Mucosa of stomach (tissue), 1 donor: ENCODE data around the gene BMPR1B.

Experiments used
- H3K27me3 ChIP-seq: one replicate; pipeline ENCODE4 v1.7.0; 2013; ENCODE audit warnings: mild to moderate bottlenecking, low read length; ENCODE audit not compliant: control insufficient read depth, insufficient read depth
- H3K36me3 ChIP-seq: one replicate; pipeline ENCODE4 v1.7.0; 2013; ENCODE audit warnings: low read length; ENCODE audit not compliant: control insufficient read depth, insufficient read depth
- H3K4me1 ChIP-seq: one replicate; pipeline ENCODE4 v1.7.0; 2013; ENCODE audit warnings: mild to moderate bottlenecking, low read length; ENCODE audit not compliant: control insufficient read depth, insufficient read depth
- H3K4me3 ChIP-seq: one replicate; pipeline ENCODE4 v1.7.0; 2013; ENCODE audit warnings: low read length
- H3K9ac ChIP-seq: one replicate; pipeline ENCODE4 v1.7.0; 2013; ENCODE audit warnings: mild to moderate bottlenecking, low read length, moderate library complexity
- H3K9me3 ChIP-seq: one replicate; pipeline ENCODE4 v1.7.0; 2013; ENCODE audit warnings: mild to moderate bottlenecking, low read length, moderate library complexity; ENCODE audit not compliant: control insufficient read depth
- donor health status: Pancreatic carcinoma.

BMPR1B gene

GRCh38 chr4:94765174-94765573 lies 7.4 kb downstream of the BMPR1B start:
- peaks cover 2% of the 10 kb centered on the region for H3K27me3 ChIP-seq
- no peak overlapping the region for H3K9ac ChIP-seq
- H3K9me3 ChIP-seq: no peaks in the 10 kb centered on the region
- no peaks in the 10 kb centered on the region for H3K4me1 ChIP-seq
- no peaks in the 10 kb centered on the region for H3K36me3 ChIP-seq
- H3K4me3 ChIP-seq: no peak overlapping the region

- H3K4me1 ChIP-seq: no peaks in the 10 kb centered on the region
Observed at GRCh38 chr4:94765648-94766047, 7.9 kb downstream of the BMPR1B start.

GRCh38 chr4:94766856-94767255 lies 9.1 kb downstream of the BMPR1B start:
- H3K9ac ChIP-seq: no peak overlapping the region

More at GRCh38 chr4:94765648-94766047, 7.9 kb downstream of the BMPR1B start:
- Histone ChIP-seq H3K9me3 (no peaks in the 10 kb centered on the region), H3K9ac (no peak overlapping the region), H3K4me3 (no peak overlapping the region), H3K27me3 (peaks cover 2% of the 10 kb centered on the region), H3K36me3 (no peaks in the 10 kb centered on the region)

GRCh38 chr4:94767446-94767845 lies 9.7 kb downstream of the BMPR1B start:
- no peaks in the 10 kb centered on the region for H3K36me3 ChIP-seq
- H3K4me1 ChIP-seq: no peaks in the 10 kb centered on the region
- H3K9ac ChIP-seq: no peak overlapping the region
- no peak overlapping the region for H3K4me3 ChIP-seq
- H3K27me3 ChIP-seq: no peaks in the 10 kb centered on the region
- H3K9me3 ChIP-seq: no peaks in the 10 kb centered on the region

More at GRCh38 chr4:94766856-94767255, 9.1 kb downstream of the BMPR1B start:
- no peaks in the 10 kb centered on the region for H3K36me3 ChIP-seq
- no peaks in the 10 kb centered on the region for H3K4me1 ChIP-seq
- no peaks in the 10 kb centered on the region for H3K9me3 ChIP-seq
- H3K4me3 ChIP-seq: no peak overlapping the region
- H3K27me3 ChIP-seq: peaks cover 2% of the 10 kb centered on the region

- Histone ChIP-seq H3K9ac (no peak overlapping the region), H3K27me3 (no peaks in the 10 kb centered on the region), H3K4me3 (no peak overlapping the region), H3K4me1 (no peaks in the 10 kb centered on the region), H3K36me3 (no peaks in the 10 kb centered on the region), H3K9me3 (peaks cover 3% of the 10 kb centered on the region)
Observed at GRCh38 chr4:94782707-94783106, 25.0 kb downstream of the BMPR1B start.

GRCh38 chr4:94791701-94792100 lies 33.9 kb downstream of the BMPR1B start:
- Histone ChIP-seq H3K4me3 (no peak overlapping the region), H3K9ac (no peak overlapping the region), H3K9me3 (no peaks in the 10 kb centered on the region), H3K36me3 (no peaks in the 10 kb centered on the region), H3K4me1 (no peaks in the 10 kb centered on the region), H3K27me3 (no peaks in the 10 kb centered on the region)

GRCh38 chr4:94798808-94799207 lies 41.1 kb downstream of the BMPR1B start:
- no peaks in the 10 kb centered on the region for H3K4me1 ChIP-seq
- no peaks in the 10 kb centered on the region for H3K27me3 ChIP-seq
- no peaks in the 10 kb centered on the region for H3K9me3 ChIP-seq
- no peaks in the 10 kb centered on the region for H3K36me3 ChIP-seq
- H3K9ac ChIP-seq: no peak overlapping the region
- no peak overlapping the region for H3K4me3 ChIP-seq

- Histone ChIP-seq H3K9ac (no peak overlapping the region), H3K4me3 (no peak overlapping the region), H3K36me3 (no peaks in the 10 kb centered on the region), H3K9me3 (no peaks in the 10 kb centered on the region), H3K4me1 (no peaks in the 10 kb centered on the region), H3K27me3 (no peaks in the 10 kb centered on the region)
Observed at GRCh38 chr4:94801016-94801415, 43.3 kb downstream of the BMPR1B start.

GRCh38 chr4:94802091-94802490 lies 44.3 kb downstream of the BMPR1B start:
- Histone ChIP-seq H3K9ac (no peak overlapping the region), H3K9me3 (no peaks in the 10 kb centered on the region), H3K36me3 (no peaks in the 10 kb centered on the region), H3K4me1 (no peaks in the 10 kb centered on the region), H3K4me3 (no peak overlapping the region), H3K27me3 (no peaks in the 10 kb centered on the region)

- Histone ChIP-seq H3K4me1 (no peaks in the 10 kb centered on the region), H3K36me3 (no peaks in the 10 kb centered on the region), H3K9ac (no peak overlapping the region), H3K4me3 (no peak overlapping the region), H3K9me3 (no peaks in the 10 kb centered on the region), H3K27me3 (no peaks in the 10 kb centered on the region)
Observed at GRCh38 chr4:94803181-94803580, 45.4 kb downstream of the BMPR1B start.

GRCh38 chr4:94804650-94805049 lies 46.9 kb downstream of the BMPR1B start:
- no peaks in the 10 kb centered on the region for H3K36me3 ChIP-seq
- H3K4me3 ChIP-seq: no peak overlapping the region
- no peaks in the 10 kb centered on the region for H3K9me3 ChIP-seq
- H3K4me1 ChIP-seq: peaks cover 4% of the 10 kb centered on the region
- H3K9ac ChIP-seq: no peak overlapping the region
- no peaks in the 10 kb centered on the region for H3K27me3 ChIP-seq

GRCh38 chr4:94806376-94806775 lies 48.6 kb downstream of the BMPR1B start:
- Histone ChIP-seq H3K36me3 (no peaks in the 10 kb centered on the region), H3K4me3 (no peak overlapping the region)

GRCh38 chr4:94811643-94812042 lies 53.9 kb downstream of the BMPR1B start:
- peaks cover 10% of the 10 kb centered on the region for H3K4me1 ChIP-seq
- H3K9ac ChIP-seq: no peak overlapping the region
- no peaks in the 10 kb centered on the region for H3K27me3 ChIP-seq
- H3K4me3 ChIP-seq: no peak overlapping the region
- H3K9me3 ChIP-seq: no peaks in the 10 kb centered on the region
- no peaks in the 10 kb centered on the region for H3K36me3 ChIP-seq

More at GRCh38 chr4:94806376-94806775, 48.6 kb downstream of the BMPR1B start:
- Histone ChIP-seq H3K9ac (no peak overlapping the region), H3K27me3 (no peaks in the 10 kb centered on the region), H3K4me1 (peaks cover 6% of the 10 kb centered on the region), H3K9me3 (no peaks in the 10 kb centered on the region)
